ENCODE measurements around the gene L3MBTL4. TPM values are rescaled to one million over a fixed set of nuclear protein-coding genes. Genes with fewer than 3 reads are reported as not detected.

Gene L3MBTL4
- total RNA-seq, 1 experiment from 2014 or later, result not detected

DNA sequence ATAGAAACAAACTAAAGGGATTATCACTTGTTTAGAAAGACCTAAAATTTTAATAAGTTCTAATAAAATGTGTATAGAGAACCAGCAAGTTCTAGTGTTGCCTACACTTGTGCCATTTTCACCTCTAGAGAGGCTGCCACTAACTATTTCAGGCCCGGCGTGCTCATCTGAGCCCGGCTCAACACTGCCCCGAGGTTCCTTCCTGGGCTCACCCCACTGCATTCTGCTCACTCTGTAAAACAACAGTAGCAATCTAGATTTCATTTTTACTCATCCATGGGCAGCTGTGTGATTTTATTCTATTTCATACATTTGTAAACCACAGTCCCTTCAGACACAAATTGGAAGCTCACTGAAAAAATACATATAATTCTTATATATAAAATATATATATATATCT is 253.2 kb downstream of the L3MBTL4 start:
- Histone ChIP-seq H3K9me3 (ENCODE audit: control insufficient read depth in 1 of 2, insufficient read depth in 1 of 2, low read depth in 1 of 2, low read length in 2 of 2) (peaks cover 0 to 27% of the 10 kb centered on the region in 2 experiments; a peak in 3 of 4 replicates), H3K9ac (ENCODE audit: low read length) (no peak overlapping the region), H4K20me1 (ENCODE audit: insufficient read depth) (no peaks in the 10 kb centered on the region), H3K4me3 (replicated peaks in 1 of 2; ENCODE audit: low read depth in 1 of 2, low read length in 2 of 2) (no peak overlapping the region), H3K79me2 (ENCODE audit: insufficient read depth, low read length) (no peaks in the 10 kb centered on the region), H3K4me1 (ENCODE audit: control insufficient read depth in 1 of 2, insufficient read depth in 2 of 2, low read length in 2 of 2) (no peaks in the 10 kb centered on the region), H3K4me2 (ENCODE audit: low read length) (no peak overlapping the region), H2AFZ (ENCODE audit: low read depth, low read length, poor library complexity, severe bottlenecking) (no peak overlapping the region), H3K36me3 (ENCODE audit: control insufficient read depth in 1 of 2, insufficient read depth in 2 of 2, low read length in 2 of 2) (no peaks in the 10 kb centered on the region), H3K9me2 (ENCODE audit: insufficient read depth) (no peaks in the 10 kb centered on the region), H3K27me3 (ENCODE audit: insufficient read depth, low read length) (no peaks in the 10 kb centered on the region), H3K27ac (ENCODE audit: low read depth, low read length) (no peak overlapping the region)
- ATAC-seq (no peak), DNase-seq (ENCODE audit: low read depth, low spot score) (no peak)
- BruUV-seq (replicated peaks), result no TSS peak
- intact Hi-C loops (cut with micrococcal nuclease), result no loop called here
- POLR2A ChIA-PET, result no interaction called here
- CTCF ChIA-PET, result no interaction called here
- TF ChIP-seq, protein P1, sequence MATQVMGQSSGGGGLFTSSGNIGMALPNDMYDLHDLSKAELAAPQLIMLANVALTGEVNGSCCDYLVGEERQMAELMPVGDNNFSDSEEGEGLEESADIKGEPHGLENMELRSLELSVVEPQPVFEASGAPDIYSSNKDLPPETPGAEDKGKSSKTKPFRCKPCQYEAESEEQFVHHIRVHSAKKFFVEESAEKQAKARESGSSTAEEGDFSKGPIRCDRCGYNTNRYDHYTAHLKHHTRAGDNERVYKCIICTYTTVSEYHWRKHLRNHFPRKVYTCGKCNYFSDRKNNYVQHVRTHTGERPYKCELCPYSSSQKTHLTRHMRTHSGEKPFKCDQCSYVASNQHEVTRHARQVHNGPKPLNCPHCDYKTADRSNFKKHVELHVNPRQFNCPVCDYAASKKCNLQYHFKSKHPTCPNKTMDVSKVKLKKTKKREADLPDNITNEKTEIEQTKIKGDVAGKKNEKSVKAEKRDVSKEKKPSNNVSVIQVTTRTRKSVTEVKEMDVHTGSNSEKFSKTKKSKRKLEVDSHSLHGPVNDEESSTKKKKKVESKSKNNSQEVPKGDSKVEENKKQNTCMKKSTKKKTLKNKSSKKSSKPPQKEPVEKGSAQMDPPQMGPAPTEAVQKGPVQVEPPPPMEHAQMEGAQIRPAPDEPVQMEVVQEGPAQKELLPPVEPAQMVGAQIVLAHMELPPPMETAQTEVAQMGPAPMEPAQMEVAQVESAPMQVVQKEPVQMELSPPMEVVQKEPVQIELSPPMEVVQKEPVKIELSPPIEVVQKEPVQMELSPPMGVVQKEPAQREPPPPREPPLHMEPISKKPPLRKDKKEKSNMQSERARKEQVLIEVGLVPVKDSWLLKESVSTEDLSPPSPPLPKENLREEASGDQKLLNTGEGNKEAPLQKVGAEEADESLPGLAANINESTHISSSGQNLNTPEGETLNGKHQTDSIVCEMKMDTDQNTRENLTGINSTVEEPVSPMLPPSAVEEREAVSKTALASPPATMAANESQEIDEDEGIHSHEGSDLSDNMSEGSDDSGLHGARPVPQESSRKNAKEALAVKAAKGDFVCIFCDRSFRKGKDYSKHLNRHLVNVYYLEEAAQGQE (IDR thresholded peaks at IDR 0.05; ENCODE audit: low read depth), result no peak
- TF ChIP-seq SP1 (IDR thresholded peaks at IDR 0.05; ENCODE audit: low read depth) (no peak), YY1 (IDR thresholded peaks at IDR 0.05; ENCODE audit: extremely low read depth, insufficient replicate concordance, low read depth, low read length) (no peak), TCF7L2 (IDR thresholded peaks at IDR 0.05; ENCODE audit: borderline replicate concordance, extremely low read depth, insufficient read depth, insufficient read length) (no peak), CTCF (IDR thresholded peaks at IDR 0.05 in 2 of 3, conservative IDR thresholded peaks at IDR 0.05 in 1 of 3; ENCODE audit: borderline replicate concordance in 1 of 3, insufficient read depth in 1 of 3, low read depth in 2 of 3, low read length in 2 of 3) (no peak), ATF3 (IDR thresholded peaks at IDR 0.05) (no peak), RAD21 (IDR thresholded peaks at IDR 0.05; ENCODE audit: low read depth) (no peak), SRF (IDR thresholded peaks at IDR 0.05; ENCODE audit: low read depth) (no peak), EZH2 (IDR thresholded peaks at IDR 0.05) (no peak), SIN3A (IDR thresholded peaks at IDR 0.05; ENCODE audit: low read depth) (no peak), CBX3 (IDR thresholded peaks at IDR 0.05; ENCODE audit: low read depth) (no peak)
- RAD21 ChIA-PET (ENCODE audit: low non-redundant PET in 1 of 2, low total read pairs in 2 of 2, uncharacterized antibody in 2 of 2, unreplicated experiment in 2 of 2), result no interaction called here
